RKO (cell line): Measurements from ENCODE around the gene MED25.
A peak's percentile ranks its signal among the peaks of the same experiment; 100 is the strongest.

Experiments
- DNase-seq: peaks from one replicate; pipeline ENCODE4 v3.0.0-alpha.2; 2016; ENCODE audit warnings: low spot score

The MED25 gene

GRCh38 chr19:49817964-49818648, at the start of gene MED25:
TSS of gene MED25 (plus strand) at chr19:49818289. CDS start at chr19:49818342, 53 bp downstream.
- peak; percentile 82 for DNase-seq

GRCh38 chr19:49770529-49770928, 47.6 kb upstream of the MED25 start:
- DNase-seq: no peak

GRCh38 chr19:49771674-49772139, 46.4 kb upstream of the MED25 start:
- DNase-seq: no peak

- DNase-seq: no peak
Observed at GRCh38 chr19:49772850-49773432, 45.1 kb upstream of the MED25 start.

GRCh38 chr19:49773663-49774350, 44.3 kb upstream of the MED25 start:
- DNase-seq: no peak

GRCh38 chr19:49774969-49775368, 43.1 kb upstream of the MED25 start:
- DNase-seq: no peak

- DNase-seq: no peak
Observed at GRCh38 chr19:49775742-49776370, 42.2 kb upstream of the MED25 start.

GRCh38 chr19:49776371-49776764, 41.7 kb upstream of the MED25 start:
- DNase-seq: no peak

GRCh38 chr19:49779731-49780555, 38.1 kb upstream of the MED25 start:
- DNase-seq: no peak

GRCh38 chr19:49780861-49781260, 37.2 kb upstream of the MED25 start:
- no peak for DNase-seq

GRCh38 chr19:49781394-49781793, 36.7 kb upstream of the MED25 start:
- no peak for DNase-seq

- DNase-seq: no peak
Observed at GRCh38 chr19:49782515-49782914, 35.6 kb upstream of the MED25 start.

- no peak for DNase-seq
Observed at GRCh38 chr19:49786376-49786820, 31.7 kb upstream of the MED25 start.

GRCh38 chr19:49787746-49788145, 30.3 kb upstream of the MED25 start:
- no peak for DNase-seq

GRCh38 chr19:49788857-49789256, 29.2 kb upstream of the MED25 start:
- no peak for DNase-seq

- no peak for DNase-seq
Observed at GRCh38 chr19:49790866-49791265, 27.2 kb upstream of the MED25 start.

- no peak for DNase-seq
Observed at GRCh38 chr19:49791776-49792445, 26.2 kb upstream of the MED25 start.

GRCh38 chr19:49792829-49793560, 25.1 kb upstream of the MED25 start:
- DNase-seq: no peak

- DNase-seq: peak; percentile 72
Observed at GRCh38 chr19:49793561-49793840, 24.6 kb upstream of the MED25 start.

- DNase-seq: no peak
Observed at GRCh38 chr19:49795615-49796014, 22.5 kb upstream of the MED25 start.

GRCh38 chr19:49798574-49798973, 19.5 kb upstream of the MED25 start:
- no peak for DNase-seq
